ENCODE data around the gene VRTN. TPM values are rescaled to one million over a fixed set of nuclear protein-coding genes. Genes with fewer than 3 reads are reported as not detected.

The VRTN gene
- total and polyA plus RNA-seq, 9 of the 15 experiments (the other 6 are each of a cell fraction or from before 2014, with no cell fraction given), result 0.05 to 0.09 (median 0.06) TPM; not detected in 6

GRCh38 chr14:74302634-74303569 is 45.4 kb upstream of the VRTN start, which contains the start of gene ABCD4 (continued):
- no peak for TF ChIP-seq ZNF518B (CRISPR knock-in tag; IDR thresholded peaks at IDR 0.05)
- no peak for TF ChIP-seq POLR2AphosphoS2 (IDR thresholded peaks at IDR 0.05; ENCODE audit: low read length)
- TF ChIP-seq KAT8 (IDR thresholded peaks at IDR 0.05; ENCODE audit: low read depth), result no peak
- no peak for TF ChIP-seq HMBOX1 (IDR thresholded peaks at IDR 0.05)
- TF ChIP-seq CXXC5 (CRISPR knock-in tag; IDR thresholded peaks at IDR 0.05), result peak; percentile 97
- TF ChIP-seq PRPF4 (IDR thresholded peaks at IDR 0.05; ENCODE audit: insufficient read depth, low read depth, low read length, poor library complexity, severe bottlenecking), result no peak
- no peak for TF ChIP-seq ZFP30 (CRISPR knock-in tag; IDR thresholded peaks at IDR 0.05; ENCODE audit: borderline replicate concordance)
- peak; percentile 91 for TF ChIP-seq ZFX (CRISPR knock-in tag; IDR thresholded peaks at IDR 0.05)
- no peak for TF ChIP-seq ZNF3 (CRISPR knock-in tag; IDR thresholded peaks at IDR 0.05)
- TF ChIP-seq RAD51 (IDR thresholded peaks at IDR 0.05; ENCODE audit: borderline replicate concordance, low read depth), result no peak
- no peak for TF ChIP-seq ZBED1 (IDR thresholded peaks at IDR 0.05)
- TF ChIP-seq UBTF (IDR thresholded peaks at IDR 0.05; ENCODE audit: borderline replicate concordance in 1 of 2, low read depth in 2 of 2, low read length in 2 of 2), result no peak
- no peak for TF ChIP-seq BDP1 (IDR thresholded peaks at IDR 0.05; ENCODE audit: insufficient read depth, insufficient read length)
- no peak for TF ChIP-seq HNRNPK (IDR thresholded peaks at IDR 0.05; ENCODE audit: low read depth, low read length, poor library complexity, severe bottlenecking)
- TF ChIP-seq CBX3 (IDR thresholded peaks at IDR 0.05; ENCODE audit: borderline replicate concordance in 1 of 2, low read length in 2 of 2), result no peak
